Measurements from ENCODE around the gene MCM7. TPM values are rescaled to one million over a fixed set of nuclear protein-coding genes. Genes with fewer than 3 reads are reported as not detected.

MCM7 gene
- 206 and 297 TPM in 2 replicates for total RNA-seq (ENCODE audit: low replicate concordance)

DNA sequence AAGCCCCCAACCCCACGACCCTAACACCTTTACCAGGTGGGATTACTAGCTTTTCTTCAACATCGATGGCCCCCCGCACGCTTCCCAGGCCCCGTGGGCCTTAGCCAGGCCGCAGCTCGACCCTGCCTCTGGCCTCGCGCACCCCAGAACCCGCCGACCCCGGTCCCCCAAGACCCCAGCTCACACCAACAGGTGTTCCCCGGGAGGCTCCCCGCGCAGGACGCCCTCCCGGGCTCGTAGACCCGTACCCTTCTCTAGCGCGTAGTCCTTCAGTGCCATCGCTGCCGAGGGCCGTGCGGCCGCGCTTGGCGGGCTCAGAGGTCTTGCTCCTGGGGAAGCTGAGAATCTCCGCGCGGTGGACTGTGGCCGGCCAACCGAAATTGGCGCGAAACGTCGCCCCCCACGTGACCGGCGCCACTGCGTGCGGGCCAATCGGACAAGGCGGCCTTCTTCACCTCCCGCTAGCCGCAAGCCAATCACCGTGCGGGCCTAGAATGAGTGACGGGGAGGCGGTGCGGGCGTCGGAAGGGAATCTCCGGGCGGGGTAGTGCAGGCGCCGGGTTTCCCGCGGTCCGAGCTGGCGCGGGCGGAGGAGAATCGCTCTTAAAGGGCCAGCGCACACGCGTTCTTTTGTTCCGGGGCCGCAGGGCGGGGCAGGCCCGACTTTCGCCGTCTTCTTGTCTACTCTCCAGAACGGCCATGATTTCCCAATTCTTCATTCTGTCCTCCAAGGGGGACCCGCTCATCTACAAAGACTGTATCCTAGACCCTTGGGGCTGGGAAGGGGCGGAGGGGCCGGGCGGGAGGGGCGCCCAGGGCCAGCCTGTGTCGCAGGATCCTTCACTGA lies at the start of gene MCM7, which contains the start of gene AP4M1:
TSS of gene MCM7 (minus strand) at position 382 of the 847 bp plus-strand sequence. CDS start at position 279, 103 bp downstream.
TSS of gene AP4M1 (plus strand) at position 628 of the 847 bp plus-strand sequence. CDS start at position 700, 72 bp downstream.
- Mint-ChIP-seq H3K27me3 (ENCODE audit: insufficient read depth, low read depth) (peaks cover 25% of the 10 kb centered on the region), H3K4me3 (peak within 1 kb of the TSS; percentile 95), H3K9me3 (no peaks in the 10 kb centered on the region), H3K27ac (peak within 1 kb of the TSS; percentile 98), H3K36me3 (peaks cover 38% of the 10 kb centered on the region), H3K4me1 (peaks cover 41% of the 10 kb centered on the region)
- Histone ChIP-seq H3K4me1 (peaks cover 14% of the 10 kb centered on the region), H3K4me3 (peak within 1 kb of the TSS; percentile 94), H3K36me3 (peaks cover 23% of the 10 kb centered on the region), H2AFZ (replicated peaks) (peak within 1 kb of the TSS; percentile 61), H3K27me3 (no peaks in the 10 kb centered on the region), H4K20me1 (ENCODE audit: low read depth) (peaks cover 39% of the 10 kb centered on the region), H3K9ac (peak within 1 kb of the TSS; percentile 99), H3F3A (ENCODE audit: low read depth) (peaks cover 60% of the 10 kb centered on the region), H3K79me2 (ENCODE audit: low read depth) (peaks cover 58% of the 10 kb centered on the region), H3K27ac (peak within 1 kb of the TSS; percentile 98), H3K4me2 (peak within 1 kb of the TSS; percentile 100), H3K9me3 (ENCODE audit: low read depth) (no peaks in the 10 kb centered on the region)
- TF ChIP-seq, protein P1, sequence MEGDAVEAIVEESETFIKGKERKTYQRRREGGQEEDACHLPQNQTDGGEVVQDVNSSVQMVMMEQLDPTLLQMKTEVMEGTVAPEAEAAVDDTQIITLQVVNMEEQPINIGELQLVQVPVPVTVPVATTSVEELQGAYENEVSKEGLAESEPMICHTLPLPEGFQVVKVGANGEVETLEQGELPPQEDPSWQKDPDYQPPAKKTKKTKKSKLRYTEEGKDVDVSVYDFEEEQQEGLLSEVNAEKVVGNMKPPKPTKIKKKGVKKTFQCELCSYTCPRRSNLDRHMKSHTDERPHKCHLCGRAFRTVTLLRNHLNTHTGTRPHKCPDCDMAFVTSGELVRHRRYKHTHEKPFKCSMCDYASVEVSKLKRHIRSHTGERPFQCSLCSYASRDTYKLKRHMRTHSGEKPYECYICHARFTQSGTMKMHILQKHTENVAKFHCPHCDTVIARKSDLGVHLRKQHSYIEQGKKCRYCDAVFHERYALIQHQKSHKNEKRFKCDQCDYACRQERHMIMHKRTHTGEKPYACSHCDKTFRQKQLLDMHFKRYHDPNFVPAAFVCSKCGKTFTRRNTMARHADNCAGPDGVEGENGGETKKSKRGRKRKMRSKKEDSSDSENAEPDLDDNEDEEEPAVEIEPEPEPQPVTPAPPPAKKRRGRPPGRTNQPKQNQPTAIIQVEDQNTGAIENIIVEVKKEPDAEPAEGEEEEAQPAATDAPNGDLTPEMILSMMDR (IDR thresholded peaks at IDR 0.05): no peak
- TF ChIP-seq EZH2phosphoT487 (IDR thresholded peaks at IDR 0.05): no peak
- TF ChIP-seq EZH2 (IDR thresholded peaks at IDR 0.05): no peak
- peak; percentile 99 for DNase-seq (ENCODE audit: low spot score)

DNA sequence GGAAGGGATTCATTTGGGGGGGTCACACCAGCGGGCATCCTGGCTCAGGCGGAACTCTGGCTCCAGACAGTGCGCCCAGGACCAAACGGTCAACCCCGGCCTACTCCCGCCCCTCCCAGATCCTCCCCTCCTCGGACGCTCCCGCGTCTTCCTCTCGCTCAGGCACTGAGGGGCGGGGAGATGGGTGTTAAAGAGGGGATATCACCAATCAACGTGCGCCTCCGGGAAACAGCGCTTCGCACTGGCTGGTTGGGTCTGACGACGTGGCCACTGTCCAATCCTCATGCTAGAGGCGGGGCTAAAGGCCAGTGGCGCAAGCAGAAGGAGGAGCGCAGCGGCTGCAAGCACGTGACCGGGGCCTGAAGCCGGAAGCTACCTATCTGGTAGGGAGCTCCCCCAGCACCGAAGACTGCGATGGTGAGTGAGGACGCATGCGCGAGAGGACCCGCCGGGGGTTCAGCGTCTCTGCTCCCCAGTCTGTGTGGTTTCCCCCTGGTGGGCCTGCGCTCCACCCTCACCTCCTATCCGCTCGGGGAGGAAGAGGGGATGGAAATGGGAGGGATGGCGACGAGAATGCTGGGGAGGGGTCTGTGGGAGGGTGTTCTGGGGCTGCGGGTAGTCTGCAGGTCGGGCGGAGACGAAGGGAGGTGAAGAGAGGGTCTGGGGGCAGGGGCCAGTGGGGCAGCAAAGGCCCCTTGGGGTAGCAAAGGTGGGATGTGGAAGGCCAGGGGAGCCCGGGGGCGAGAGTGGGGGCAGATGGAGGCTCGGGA lies 47.5 kb upstream of the MCM7 start, which contains the start of gene LAMTOR4:
TSS of gene LAMTOR4 (plus strand) at position 360 of the 770 bp plus-strand sequence. CDS start at position 415, 55 bp downstream.
- H2AFZ ChIP-seq (replicated peaks): peak within 1 kb of the TSS; percentile 80
- peaks cover 6% of the 10 kb centered on the region for H4K20me1 ChIP-seq (ENCODE audit: low read depth)
- Mint-ChIP-seq H3K27me3 (ENCODE audit: insufficient read depth, low read depth) (no peaks in the 10 kb centered on the region), H3K4me1 (peaks cover 13% of the 10 kb centered on the region), H3K27ac (peak within 1 kb of the TSS; percentile 94), H3K9me3 (no peaks in the 10 kb centered on the region), H3K36me3 (peaks cover 8% of the 10 kb centered on the region), H3K4me3 (peak within 1 kb of the TSS; percentile 96)
- peaks cover 23% of the 10 kb centered on the region for H3F3A ChIP-seq (ENCODE audit: low read depth)
- H3K4me1 ChIP-seq: peaks cover 3% of the 10 kb centered on the region
- DNase-seq (ENCODE audit: low spot score): peak; percentile 100
- H3K4me2 ChIP-seq: peak within 1 kb of the TSS; percentile 81
- H3K9ac ChIP-seq: peak within 1 kb of the TSS; percentile 68
- H3K27me3 ChIP-seq: no peaks in the 10 kb centered on the region
- H3K9me3 ChIP-seq (ENCODE audit: low read depth): no peaks in the 10 kb centered on the region
- TF ChIP-seq EZH2phosphoT487 (IDR thresholded peaks at IDR 0.05): no peak
- TF ChIP-seq EZH2 (IDR thresholded peaks at IDR 0.05): no peak
- TF ChIP-seq, protein P1 (IDR thresholded peaks at IDR 0.05): peak; percentile 15
- peaks cover 34% of the 10 kb centered on the region for H3K79me2 ChIP-seq (ENCODE audit: low read depth)
- no peaks in the 10 kb centered on the region for H3K36me3 ChIP-seq
- peak within 1 kb of the TSS; percentile 76 for H3K4me3 ChIP-seq
- no peak within 1 kb of the TSS for H3K27ac ChIP-seq

DNA sequence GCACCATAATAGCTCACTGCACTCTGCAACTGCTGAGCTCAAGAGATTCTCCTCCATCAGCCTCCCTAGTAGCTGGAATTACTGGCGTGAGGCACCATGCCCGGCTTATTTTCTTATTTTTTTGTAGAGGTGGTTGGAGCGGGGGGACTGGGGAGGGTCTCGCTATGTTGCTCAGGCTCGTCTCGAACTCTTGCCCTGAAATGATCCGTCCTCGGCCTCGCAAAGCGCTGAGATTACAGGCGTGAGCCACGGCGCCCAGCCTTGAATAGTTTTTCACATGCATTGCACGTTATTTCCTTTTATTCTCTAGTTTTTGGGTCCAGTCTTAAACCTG lies 47.0 kb upstream of the MCM7 start:
- Histone ChIP-seq H3K9me3 (ENCODE audit: low read depth) (no peaks in the 10 kb centered on the region), H3K4me3 (no peak overlapping the region), H3K4me1 (peaks cover 3% of the 10 kb centered on the region), H2AFZ (replicated peaks) (no peak overlapping the region), H4K20me1 (ENCODE audit: low read depth) (peaks cover under 1% of the 10 kb centered on the region), H3K9ac (no peak overlapping the region), H3K36me3 (no peaks in the 10 kb centered on the region), H3F3A (ENCODE audit: low read depth) (peaks cover 18% of the 10 kb centered on the region), H3K79me2 (ENCODE audit: low read depth) (peaks cover 34% of the 10 kb centered on the region), H3K27me3 (no peaks in the 10 kb centered on the region), H3K27ac (no peak overlapping the region), H3K4me2 (peak overlapping the region; percentile 37)
- no peaks in the 10 kb centered on the region for H3K27me3 Mint-ChIP-seq (ENCODE audit: insufficient read depth, low read depth)
- DNase-seq (ENCODE audit: low spot score): no peak
- H3K27ac Mint-ChIP-seq: peak overlapping the region; percentile 94
- no peak for TF ChIP-seq EZH2 (IDR thresholded peaks at IDR 0.05)
- H3K36me3 Mint-ChIP-seq: peaks cover 8% of the 10 kb centered on the region
- H3K4me3 Mint-ChIP-seq: peak overlapping the region; percentile 96
- H3K9me3 Mint-ChIP-seq: no peaks in the 10 kb centered on the region
- H3K4me1 Mint-ChIP-seq: peaks cover 13% of the 10 kb centered on the region

Measured in neural progenitor cell (in vitro differentiated cells).